Measurements from ENCODE around the gene ZBTB18.

DNA sequence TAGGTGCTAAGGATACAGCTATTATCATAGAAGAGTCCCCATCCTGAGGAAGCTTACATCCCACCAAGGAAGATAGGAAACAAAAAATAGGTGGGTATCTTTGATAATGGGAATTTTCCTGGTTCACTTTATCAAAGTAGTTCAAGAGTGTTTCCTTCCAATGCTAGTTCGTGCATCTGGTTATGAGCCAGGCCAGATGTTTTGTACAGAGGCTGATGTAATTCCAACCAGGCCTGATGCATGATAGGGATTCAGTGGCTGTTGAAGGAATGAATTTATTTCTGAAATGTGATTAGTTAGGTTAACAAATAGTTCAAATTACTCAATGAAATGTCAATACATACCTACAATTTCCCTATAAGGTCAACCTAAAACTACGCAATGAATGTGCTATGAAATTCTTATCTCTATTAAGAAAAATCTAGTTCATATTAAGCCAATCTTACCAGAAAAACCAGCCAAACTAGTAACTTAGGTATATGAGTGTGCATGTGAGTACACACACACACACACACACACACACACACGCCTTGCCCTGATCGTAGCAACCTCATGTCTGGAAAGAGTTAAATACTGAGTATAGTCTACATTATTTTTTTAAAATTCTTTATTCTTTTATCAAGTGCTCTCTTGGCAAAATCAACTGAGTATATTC lies 9.5 kb upstream of the ZBTB18 start:
- no peak for TF ChIP-seq EZH2 (IDR thresholded peaks at IDR 0.05; ENCODE audit: borderline replicate concordance, low read depth, low read length, poor library complexity, severe bottlenecking)
- TF ChIP-seq, protein P1, sequence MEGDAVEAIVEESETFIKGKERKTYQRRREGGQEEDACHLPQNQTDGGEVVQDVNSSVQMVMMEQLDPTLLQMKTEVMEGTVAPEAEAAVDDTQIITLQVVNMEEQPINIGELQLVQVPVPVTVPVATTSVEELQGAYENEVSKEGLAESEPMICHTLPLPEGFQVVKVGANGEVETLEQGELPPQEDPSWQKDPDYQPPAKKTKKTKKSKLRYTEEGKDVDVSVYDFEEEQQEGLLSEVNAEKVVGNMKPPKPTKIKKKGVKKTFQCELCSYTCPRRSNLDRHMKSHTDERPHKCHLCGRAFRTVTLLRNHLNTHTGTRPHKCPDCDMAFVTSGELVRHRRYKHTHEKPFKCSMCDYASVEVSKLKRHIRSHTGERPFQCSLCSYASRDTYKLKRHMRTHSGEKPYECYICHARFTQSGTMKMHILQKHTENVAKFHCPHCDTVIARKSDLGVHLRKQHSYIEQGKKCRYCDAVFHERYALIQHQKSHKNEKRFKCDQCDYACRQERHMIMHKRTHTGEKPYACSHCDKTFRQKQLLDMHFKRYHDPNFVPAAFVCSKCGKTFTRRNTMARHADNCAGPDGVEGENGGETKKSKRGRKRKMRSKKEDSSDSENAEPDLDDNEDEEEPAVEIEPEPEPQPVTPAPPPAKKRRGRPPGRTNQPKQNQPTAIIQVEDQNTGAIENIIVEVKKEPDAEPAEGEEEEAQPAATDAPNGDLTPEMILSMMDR (conservative IDR thresholded peaks at IDR 0.05; ENCODE audit: low read depth, low read length), result no peak
